ENCODE data around the gene GPN2.

DNA sequence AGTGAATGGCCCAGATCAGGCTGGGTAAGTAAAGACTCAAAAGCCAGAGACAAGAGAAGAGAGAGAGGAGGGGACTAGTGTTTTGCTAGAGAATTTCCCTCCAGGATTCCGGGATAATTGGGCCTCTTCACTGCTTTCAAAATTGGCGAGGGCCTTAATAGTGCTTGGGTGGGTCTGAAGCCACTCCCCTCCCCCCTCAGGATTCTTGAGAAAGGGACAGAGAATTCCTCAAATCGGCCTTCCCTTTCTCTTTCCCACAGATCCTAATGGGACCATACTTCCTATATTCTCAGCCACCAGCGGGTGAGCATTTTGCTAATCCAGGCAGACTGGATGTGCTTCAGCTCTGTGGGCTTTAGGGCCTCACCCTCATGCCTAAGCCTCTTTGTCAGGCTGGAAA is 15.2 kb downstream of the GPN2 start:
- TF ChIP-seq, protein P1, sequence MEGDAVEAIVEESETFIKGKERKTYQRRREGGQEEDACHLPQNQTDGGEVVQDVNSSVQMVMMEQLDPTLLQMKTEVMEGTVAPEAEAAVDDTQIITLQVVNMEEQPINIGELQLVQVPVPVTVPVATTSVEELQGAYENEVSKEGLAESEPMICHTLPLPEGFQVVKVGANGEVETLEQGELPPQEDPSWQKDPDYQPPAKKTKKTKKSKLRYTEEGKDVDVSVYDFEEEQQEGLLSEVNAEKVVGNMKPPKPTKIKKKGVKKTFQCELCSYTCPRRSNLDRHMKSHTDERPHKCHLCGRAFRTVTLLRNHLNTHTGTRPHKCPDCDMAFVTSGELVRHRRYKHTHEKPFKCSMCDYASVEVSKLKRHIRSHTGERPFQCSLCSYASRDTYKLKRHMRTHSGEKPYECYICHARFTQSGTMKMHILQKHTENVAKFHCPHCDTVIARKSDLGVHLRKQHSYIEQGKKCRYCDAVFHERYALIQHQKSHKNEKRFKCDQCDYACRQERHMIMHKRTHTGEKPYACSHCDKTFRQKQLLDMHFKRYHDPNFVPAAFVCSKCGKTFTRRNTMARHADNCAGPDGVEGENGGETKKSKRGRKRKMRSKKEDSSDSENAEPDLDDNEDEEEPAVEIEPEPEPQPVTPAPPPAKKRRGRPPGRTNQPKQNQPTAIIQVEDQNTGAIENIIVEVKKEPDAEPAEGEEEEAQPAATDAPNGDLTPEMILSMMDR (IDR thresholded peaks at IDR 0.05) = no peak
- no peak for TF ChIP-seq POLR2A (IDR thresholded peaks at IDR 0.05)

Measured in right lobe of liver (tissue), 4 donors.